H1 (cell line): ENCODE measurements around the gene ADH1B. TPM values are rescaled to one million over a fixed set of nuclear protein-coding genes. Genes with fewer than 3 reads are reported as not detected.

Experiments used
- CTCF ChIA-PET: fragments of 300-600 bp; sonication (Branson Sonifier 250); formaldehyde crosslinking; loops from one replicate; lab custom pipeline; 2021; ENCODE audit not compliant: partially characterized antibody; lab: Charles Lee
- POLR2A ChIA-PET: fragments of 300-600 bp; sonication (Branson Sonifier 250); formaldehyde crosslinking; loops from one replicate; lab custom pipeline; 2021; ENCODE audit warnings: inconsistent platforms; ENCODE audit not compliant: partially characterized antibody; lab: Charles Lee
- DNase-seq, 2 experiments: peaks; one replicate each; pipeline versions ENCODE4 v3.0.0 to v3.0.0-alpha.2; 2010 to 2022; ENCODE audit warnings: low spot score in 2 of 2, low read depth in 1 of 2, mixed read lengths in 1 of 2
- FAIRE-seq: peaks from 2 replicates; lab custom pipeline; 2011; peaks lifted over from hg19 to GRCh38; lab: Jason Lieb, UNC
- H2AFZ ChIP-seq: 2 replicates; pipeline ENCODE4 v1.8.1; 2012; ENCODE audit warnings: low read length, inconsistent platforms
- H2AK5ac ChIP-seq: 2 replicates; pipeline ENCODE4 v1.6.1; 2013; ENCODE audit warnings: low read depth, low read length
- H2BK120ac ChIP-seq: replicated peaks from 2 replicates; pipeline ENCODE3; 2013; ENCODE audit warnings: low read depth, low read length, inconsistent platforms
- H2BK12ac ChIP-seq: 2 replicates; pipeline ENCODE4 v1.6.1; 2013; ENCODE audit warnings: low read depth, low read length
- H2BK15ac ChIP-seq: 2 replicates; pipeline ENCODE4 v1.6.1; 2013; ENCODE audit warnings: low read length
- H2BK20ac ChIP-seq: 2 replicates; pipeline ENCODE4 v1.6.1; 2013; ENCODE audit warnings: low read length
- H2BK5ac ChIP-seq: 2 replicates; pipeline ENCODE4 v1.6.1; 2013; ENCODE audit warnings: low read depth, low read length
- H3K14ac ChIP-seq: 2 replicates; pipeline ENCODE4 v1.6.1; 2013; ENCODE audit warnings: inconsistent platforms; ENCODE audit not compliant: insufficient read length
- H3K18ac ChIP-seq: 2 replicates; pipeline ENCODE4 v1.6.1; 2013; ENCODE audit warnings: low read length; ENCODE audit errors: extremely low read depth
- H3K23ac ChIP-seq: 2 replicates; pipeline ENCODE4 v1.6.1; 2013; ENCODE audit warnings: inconsistent platforms; ENCODE audit not compliant: insufficient read length
- H3K23me2 ChIP-seq: 2 replicates; pipeline ENCODE4 v1.6.1; 2013; ENCODE audit warnings: low read depth, low read length
- H3K27ac ChIP-seq: 2 replicates; pipeline ENCODE4 v1.6.1; 2011; ENCODE audit warnings: low read depth, low read length, inconsistent platforms
- H3K27me3 ChIP-seq, 4 experiments: replicated peaks in 1 of 4; 1 replicate in 1 of 4; 2 replicates in 3 of 4; pipeline versions ENCODE4 v1.6.1 to v1.8.1; 2011 to 2013; ENCODE audit warnings: low read length in 3 of 4, mild to moderate bottlenecking in 3 of 4, inconsistent platforms in 2 of 4, mixed read lengths in 2 of 4, moderate library complexity in 1 of 4; ENCODE audit not compliant: control insufficient read depth in 3 of 4, insufficient read depth in 3 of 4; ENCODE audit errors: extremely low read depth in 1 of 4
- H3K36me3 ChIP-seq, 4 experiments: 2 replicates each; pipeline versions ENCODE4 v1.6.1 to v1.8.1; 2011 to 2013; ENCODE audit warnings: mild to moderate bottlenecking in 4 of 4, low read length in 3 of 4, moderate library complexity in 2 of 4, control low read depth in 1 of 4, inconsistent platforms in 1 of 4; ENCODE audit not compliant: insufficient read depth in 4 of 4, control insufficient read depth in 2 of 4
- H3K4ac ChIP-seq: replicated peaks from 2 replicates; pipeline ENCODE3; 2013; ENCODE audit warnings: low read length, low read depth, mixed read lengths, inconsistent platforms; ENCODE audit not compliant: insufficient read length
- H3K4me1 ChIP-seq, 4 experiments: replicated peaks in 1 of 4; 1 replicate in 1 of 4; 2 replicates in 3 of 4; pipeline versions ENCODE4 v1.6.1 to v1.8.1; 2011 to 2013; ENCODE audit warnings: low read length in 3 of 4, inconsistent platforms in 2 of 4, mixed read lengths in 1 of 4; ENCODE audit not compliant: insufficient read depth in 4 of 4, control insufficient read depth in 3 of 4
- H3K4me2 ChIP-seq, 2 experiments: 2 replicates each; pipeline versions ENCODE4 v1.6.1 to v1.8.1; 2011 to 2013; ENCODE audit warnings: low read depth in 2 of 2, low read length in 2 of 2, control low read depth in 1 of 2, inconsistent platforms in 1 of 2, mild to moderate bottlenecking in 1 of 2; ENCODE audit not compliant: insufficient read depth in 1 of 2
- H3K4me3 ChIP-seq, 4 experiments: fragments of 200-600, 300-600 bp in 1 of 4; sonication (generic), shearing (Covaris generic), sonication (Bioruptor Twin) in 1 of 4; 2 replicates each; pipeline versions ENCODE4 v1.5.1 to v1.8.1; 2011 to 2016; ENCODE audit warnings: low read length in 4 of 4, low read depth in 3 of 4, control low read depth in 2 of 4, inconsistent platforms in 2 of 4, mild to moderate bottlenecking in 2 of 4, mixed read lengths in 1 of 4, moderate library complexity in 1 of 4; ENCODE audit not compliant: insufficient read depth in 2 of 4; ENCODE audit errors: extremely low read depth in 1 of 4
- H3K56ac ChIP-seq: replicated peaks from 2 replicates; pipeline ENCODE3; 2013; ENCODE audit warnings: low read depth, mild to moderate bottlenecking, mixed read lengths, low read length, inconsistent platforms; ENCODE audit not compliant: insufficient read length
- H3K79me1 ChIP-seq: 2 replicates; pipeline ENCODE4 v1.6.1; 2013; ENCODE audit warnings: low read depth, low read length, control low read depth
- H3K79me2 ChIP-seq, 2 experiments: 2 replicates each; pipeline versions ENCODE4 v1.6.1 to v1.8.1; 2012 to 2013; ENCODE audit warnings: low read length in 2 of 2, mild to moderate bottlenecking in 2 of 2, inconsistent platforms in 1 of 2; ENCODE audit not compliant: insufficient read depth in 2 of 2, control insufficient read depth in 1 of 2
- H3K9ac ChIP-seq, 4 experiments: replicated peaks in 1 of 4; 1 replicate in 1 of 4; 2 replicates in 3 of 4; pipeline versions ENCODE4 v1.6.1 to v1.8.1; 2011 to 2013; ENCODE audit warnings: low read depth in 3 of 4, low read length in 3 of 4, control low read depth in 2 of 4, mild to moderate bottlenecking in 2 of 4, moderate library complexity in 2 of 4, inconsistent platforms in 1 of 4; ENCODE audit errors: extremely low read depth in 1 of 4
- H3K9me3 ChIP-seq, 2 experiments: 2 replicates each; pipeline versions ENCODE4 v1.6.1 to v1.8.1; 2012 to 2013; ENCODE audit warnings: mild to moderate bottlenecking in 2 of 2, moderate library complexity in 2 of 2, control low read depth in 1 of 2, inconsistent platforms in 1 of 2, low read depth in 1 of 2, low read length in 1 of 2, mixed read lengths in 1 of 2; ENCODE audit not compliant: insufficient read depth in 2 of 2
- H4K20me1 ChIP-seq, 2 experiments: replicated peaks in 1 of 2; 2 replicates each; pipeline versions ENCODE3 to v1.8.1; 2011 to 2013; ENCODE audit warnings: inconsistent platforms in 2 of 2, low read length in 2 of 2, mild to moderate bottlenecking in 1 of 2; ENCODE audit not compliant: insufficient read depth in 2 of 2, control insufficient read depth in 1 of 2
- H4K5ac ChIP-seq: 2 replicates; pipeline ENCODE4 v1.6.1; 2013; ENCODE audit warnings: low read length, low read depth, mixed read lengths, inconsistent platforms; ENCODE audit not compliant: insufficient read length
- H4K8ac ChIP-seq: 2 replicates; pipeline ENCODE4 v1.8.0; 2013; ENCODE audit warnings: mild to moderate bottlenecking, moderate library complexity, low read length, inconsistent platforms; ENCODE audit not compliant: insufficient read depth; ENCODE audit errors: extremely low read depth
- H4K91ac ChIP-seq: replicated peaks from 2 replicates; pipeline ENCODE3; 2013; ENCODE audit warnings: low read length, mixed read lengths, inconsistent platforms; ENCODE audit not compliant: insufficient read length
- BCL11A ChIP-seq, 2 experiments: IDR thresholded peaks; one replicate each; pipeline ENCODE4 v1.6.1; 2011; ENCODE audit warnings: low read depth in 2 of 2, low read length in 2 of 2, mild to moderate bottlenecking in 2 of 2
- BRCA1 ChIP-seq: IDR thresholded peaks from 2 replicates; pipeline ENCODE4 v1.6.1; 2012; ENCODE audit warnings: low read depth, low read length, improper control_type of control experiment
- EP300 ChIP-seq, 2 experiments: IDR thresholded peaks; 1 replicate in 1 of 2; 2 replicates in 1 of 2; pipeline ENCODE4 v1.6.1; 2011 to 2012; ENCODE audit warnings: low read depth in 2 of 2, low read length in 2 of 2, mild to moderate bottlenecking in 2 of 2, borderline replicate concordance in 1 of 2, inconsistent platforms in 1 of 2, moderate library complexity in 1 of 2
- GTF2F1 ChIP-seq: IDR thresholded peaks from 2 replicates; pipeline ENCODE4 v1.6.1; 2012; ENCODE audit warnings: low read depth, low read length, improper control_type of control experiment, borderline replicate concordance
- KDM5A ChIP-seq: fragments of 200-600 bp; IDR thresholded peaks from 2 replicates; pipeline ENCODE4 v1.7.1; 2012; ENCODE audit warnings: mild to moderate bottlenecking, low read length, inconsistent platforms, mixed read lengths
- MAFK ChIP-seq: IDR thresholded peaks from 2 replicates; pipeline ENCODE4 v1.6.1; 2012; ENCODE audit warnings: low read depth, mild to moderate bottlenecking, improper control_type of control experiment, low read length
- RFX5 ChIP-seq: IDR thresholded peaks from 2 replicates; pipeline ENCODE4 v1.6.1; 2011; ENCODE audit warnings: low read depth, low read length, improper control_type of control experiment, borderline replicate concordance
- RNF2 ChIP-seq: fragments of 200-900, 300-1000 bp; sonication (generic); IDR thresholded peaks from 2 replicates; pipeline ENCODE4 v1.7.1; 2016; ENCODE audit warnings: borderline replicate concordance, low read depth, mild to moderate bottlenecking, antibody characterized with exemption, low read length; ENCODE audit not compliant: poor library complexity, severe bottlenecking; ENCODE audit errors: missing control alignments
- RXRA ChIP-seq: IDR thresholded peaks from 2 replicates; pipeline ENCODE4 v1.6.1; 2011; ENCODE audit warnings: low read depth, mild to moderate bottlenecking, low read length, moderate library complexity; ENCODE audit not compliant: insufficient read depth
- SIN3A ChIP-seq, 2 experiments: IDR thresholded peaks in 1 of 2; conservative IDR thresholded peaks in 1 of 2; 2 replicates each; pipeline ENCODE4 v1.6.1; 2011 to 2012; ENCODE audit warnings: low read length in 2 of 2, improper control_type of control experiment in 1 of 2, low read depth in 1 of 2, mild to moderate bottlenecking in 1 of 2
- SIRT6 ChIP-seq: IDR thresholded peaks from one replicate; pipeline ENCODE4 v1.7.1; 2012; ENCODE audit warnings: low read length, inconsistent platforms
- SRF ChIP-seq: IDR thresholded peaks from 2 replicates; pipeline ENCODE4 v1.6.1; 2011; ENCODE audit warnings: mild to moderate bottlenecking, low read depth, low read length, moderate library complexity
- TBP ChIP-seq: IDR thresholded peaks from 2 replicates; pipeline ENCODE4 v1.6.1; 2011; ENCODE audit warnings: low read depth, low read length, improper control_type of control experiment
- TCF12 ChIP-seq: IDR thresholded peaks from 2 replicates; pipeline ENCODE4 v1.6.1; 2011; ENCODE audit warnings: low read depth, mild to moderate bottlenecking, low read length
- TEAD4 ChIP-seq: IDR thresholded peaks from 2 replicates; pipeline ENCODE4 v1.6.1; 2012; ENCODE audit warnings: low read depth, low read length, inconsistent platforms, mixed read lengths
- WGBS, 2 experiments: shearing (Covaris generic) in 1 of 2; methylation state at CpG; one replicate each; pipeline versions ENCODE4 v1.1.6 to v1.1.7; 2013 to 2015; ENCODE audit warnings: low lambda C conversion rate in 2 of 2, mixed read lengths in 2 of 2, inconsistent platforms in 1 of 2, low coverage in 1 of 2, missing lambda C conversion rate in 1 of 2; ENCODE audit not compliant: insufficient replicate concordance in 2 of 2, insufficient coverage in 1 of 2, insufficient read length in 1 of 2; ENCODE audit errors: extremely low coverage in 1 of 2, missing lambda C conversion rate in 1 of 2; 5-methylcytosine and 5-hydroxymethylcytosine counted together
- polyA plus RNA-seq, 7 experiments: library from polyadenylated mRNA; depleted of rRNA in 3 of 7; stranded (reverse) in 5 of 7; unstranded in 2 of 7; fragments of >200 nt in 5 of 7; fragments of 200-250 nt in 2 of 7; gene quantifications; 1 replicate in 5 of 7; 2 replicates in 1 of 7; 4 replicates in 1 of 7; pipeline versions ENCODE4 v1.2.1 to v1.2.3, GENCODE V29; 2011 to 2013; ENCODE audit warnings: missing spikeins in 2 of 7, mixed read lengths in 2 of 7
- total RNA-seq: library from RNA; stranded (reverse); fragmentation: NEBNext Ultra II Directional; extraction: Animal tissue kit (Norgen Biotek cat#: 25700); gene quantifications from 2 replicates; pipeline ENCODE4 v1.2.1, GENCODE V29; 2021

The ADH1B gene
- total and polyA plus RNA-seq, 2 of the 8 experiments (the other 6 are each of a cell fraction or from before 2014, with no cell fraction given): not detected

GRCh38 chr4:99323756-99324155, 2.6 kb upstream of the ADH1B start:
- DNase-seq (no peak), FAIRE-seq (no peak)
- Histone ChIP-seq H3K18ac (no peak overlapping the region), H3K14ac (no peak overlapping the region), H4K5ac (no peak overlapping the region), H3K79me2 (no peaks in the 10 kb centered on the region), H3K79me1 (no peaks in the 10 kb centered on the region), H4K20me1 (no peaks in the 10 kb centered on the region), H2AK5ac (no peak overlapping the region), H3K23ac (no peak overlapping the region), H3K36me3 (0 out of 8 replicates have a peak, but pooled peaks cover 0 to 3% (median 0%) of the 10 kb centered on the region in 4 experiments), H3K9me3 (peaks cover 2 to 8% of the 10 kb centered on the region in 2 experiments; a peak in 2 of 4 replicates), H2AFZ (no peak overlapping the region), H3K56ac (no peak overlapping the region), H3K27ac (no peak overlapping the region), H2BK20ac (no peak overlapping the region), H2BK120ac (no peak overlapping the region), H3K4me2 (no peak overlapping the region), H3K4ac (no peak overlapping the region), H4K91ac (no peak overlapping the region), H2BK12ac (no peak overlapping the region), H3K23me2 (no peaks in the 10 kb centered on the region), H2BK15ac (no peak overlapping the region), H2BK5ac (no peak overlapping the region), H3K4me1 (peaks cover 0 to 3% (median 3%) of the 10 kb centered on the region in 4 experiments; a peak in 2 of 7 replicates), H3K27me3 (no peaks in the 10 kb centered on the region), H3K4me3 (no peak overlapping the region), H3K9ac (no peak overlapping the region), H4K8ac (no peak overlapping the region)
- ChIA-PET POLR2A (no interaction called here), CTCF (no interaction called here)
- 95% methylated on average over 1 of the region's 1 CpG; no CpG with 5 or more reads in 1 of the 2 experiments for WGBS, 2 experiments
- TF ChIP-seq SIRT6 (no peak), RXRA (no peak), TCF12 (no peak), GTF2F1 (no peak), SRF (no peak), BRCA1 (no peak), MAFK (no peak), BCL11A (IDR thresholded peaks at IDR 0.05; ENCODE audit: low read depth in 2 of 2, low read length in 2 of 2) (no peak), TBP (no peak), RNF2 (no peak), TEAD4 (no peak), KDM5A (no peak), SIN3A (conservative IDR thresholded peaks at IDR 0.05 in 1 of 2, IDR thresholded peaks at IDR 0.05 in 1 of 2; ENCODE audit: low read depth in 1 of 2, low read length in 2 of 2) (no peak), RFX5 (no peak), EP300 (IDR thresholded peaks at IDR 0.05; ENCODE audit: borderline replicate concordance in 1 of 2, low read depth in 2 of 2, low read length in 2 of 2) (no peak)
